Activated naive CD4-positive, alpha-beta T cell treated with anti-CD3 and anti-CD28 coated beads, Interleukin-2, amount 10 ng/mL, durations not matched to agents 7 days and 5 days (primary cell): ENCODE measurements around the gene SLC46A1.

Source experiments
- CTCF ChIA-PET: fragments of 350-600 bp; sonication (Branson Sonifier 250); formaldehyde crosslinking; loops from one replicate; lab custom pipeline; 2021; ENCODE audit warnings: antibody characterized with exemption; lab: Charles Lee
- DNase-seq: peaks from one replicate; pipeline ENCODE4 v3.0.0-alpha.2; 2020
- H3K27ac Mint-ChIP-seq: one replicate; pipeline ENCODE4 v1.8.0; 2021; ENCODE audit warnings: mild to moderate bottlenecking, moderate library complexity, mixed read lengths
- H3K27me3 Mint-ChIP-seq: one replicate; pipeline ENCODE4 v1.8.0; 2021; ENCODE audit warnings: mild to moderate bottlenecking, mixed read lengths
- H3K36me3 Mint-ChIP-seq: one replicate; pipeline ENCODE4 v1.8.0; 2021; ENCODE audit warnings: mixed read lengths
- H3K4me1 Mint-ChIP-seq: one replicate; pipeline ENCODE4 v1.8.0; 2021; ENCODE audit warnings: mixed read lengths
- H3K4me3 Mint-ChIP-seq: one replicate; pipeline ENCODE4 v1.8.0; 2021; ENCODE audit warnings: mild to moderate bottlenecking, moderate library complexity, mixed read lengths
- H3K9me3 Mint-ChIP-seq: one replicate; pipeline ENCODE4 v1.8.0; 2021; ENCODE audit warnings: mixed read lengths

The SLC46A1 gene

DNA sequence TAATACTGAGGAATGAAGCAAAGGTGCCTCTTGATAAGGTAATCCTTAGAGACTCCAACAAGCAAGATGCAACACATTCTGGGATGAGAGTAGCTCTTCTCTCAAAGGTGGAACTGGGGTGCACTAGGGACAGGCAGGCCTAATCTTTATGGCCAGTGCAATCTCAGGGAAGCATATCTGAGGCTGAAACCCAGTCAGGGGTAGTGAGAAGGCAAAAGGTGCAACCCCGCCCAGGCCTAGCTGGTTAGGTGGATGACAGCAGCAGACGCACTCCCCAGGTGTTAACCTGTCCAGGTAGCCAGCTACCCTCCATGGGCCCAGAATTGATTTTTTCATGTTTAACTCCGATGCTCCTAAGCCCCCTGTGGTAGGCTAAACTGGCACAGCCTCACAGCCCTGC lies 9.9 kb upstream of the SLC46A1 start:
- Mint-ChIP-seq H3K4me1 (no peaks in the 10 kb centered on the region), H3K4me3 (no peak overlapping the region), H3K36me3 (no peaks in the 10 kb centered on the region), H3K27ac (no peak overlapping the region), H3K27me3 (peaks cover 23% of the 10 kb centered on the region), H3K9me3 (no peaks in the 10 kb centered on the region)
- no peak for DNase-seq
- CTCF ChIA-PET, result interaction anchor here (0.7 to 3.3 kb wide), 15 partner anchors 8 to 202 kb away, joined by 3 to 22 read pairs (median 5); partner anchors contain the start of gene POLDIP2

DNA sequence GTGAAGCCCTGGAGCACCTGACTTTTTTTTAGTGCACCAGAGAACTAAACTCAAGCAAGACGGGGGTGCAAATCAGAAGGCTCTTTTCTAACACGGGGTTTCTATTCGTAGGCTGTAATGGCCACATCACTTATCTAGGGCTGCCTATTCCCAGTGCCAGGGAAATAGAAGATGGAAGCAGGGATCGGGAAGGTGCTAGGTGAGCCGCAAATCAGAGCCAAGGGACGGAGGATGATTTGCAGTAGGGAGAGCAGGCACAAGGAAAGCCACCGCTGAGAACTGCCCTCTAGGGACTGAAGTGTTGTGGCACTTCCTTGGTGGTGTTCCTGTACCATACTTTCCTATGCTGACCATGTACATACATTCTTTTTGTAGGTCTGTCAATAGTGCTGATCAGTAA lies 7.8 kb upstream of the SLC46A1 start:
- CTCF ChIA-PET, result no interaction called here
- no peak overlapping the region for H3K4me3 Mint-ChIP-seq
- no peak overlapping the region for H3K27ac Mint-ChIP-seq
- peaks cover 19% of the 10 kb centered on the region for H3K27me3 Mint-ChIP-seq
- H3K4me1 Mint-ChIP-seq, result no peaks in the 10 kb centered on the region
- H3K36me3 Mint-ChIP-seq, result no peaks in the 10 kb centered on the region
- no peaks in the 10 kb centered on the region for H3K9me3 Mint-ChIP-seq
- no peak for DNase-seq

DNA sequence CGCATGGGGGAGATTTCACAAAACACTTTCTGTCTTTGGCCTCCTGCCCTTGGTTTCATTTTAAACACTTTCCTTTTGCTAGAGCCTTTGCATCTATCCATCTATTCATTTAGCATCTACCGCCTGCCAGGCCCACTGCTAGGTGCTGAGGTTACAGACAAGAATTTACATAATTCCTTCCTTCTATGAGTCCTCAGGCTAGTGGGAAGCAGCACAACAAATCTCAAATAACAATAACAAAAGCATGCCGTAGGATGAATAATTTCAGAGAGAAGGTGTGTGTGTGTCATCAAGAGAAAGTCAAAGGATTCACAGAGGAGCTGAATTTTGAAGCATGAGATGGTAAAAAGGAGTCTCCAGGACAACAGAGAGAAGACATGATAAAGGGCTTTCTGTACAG lies 6.1 kb upstream of the SLC46A1 start:
- H3K27me3 Mint-ChIP-seq, result peaks cover 35% of the 10 kb centered on the region
- DNase-seq, result no peak
- CTCF ChIA-PET, result interaction anchor here (1.4 kb wide), 1 partner anchor 14 kb away, joined by 3 read pairs; no protein-coding TSS in a partner anchor
- H3K9me3 Mint-ChIP-seq, result no peaks in the 10 kb centered on the region
- no peaks in the 10 kb centered on the region for H3K36me3 Mint-ChIP-seq
- no peaks in the 10 kb centered on the region for H3K4me1 Mint-ChIP-seq
- no peak overlapping the region for H3K4me3 Mint-ChIP-seq
- no peak overlapping the region for H3K27ac Mint-ChIP-seq

DNA sequence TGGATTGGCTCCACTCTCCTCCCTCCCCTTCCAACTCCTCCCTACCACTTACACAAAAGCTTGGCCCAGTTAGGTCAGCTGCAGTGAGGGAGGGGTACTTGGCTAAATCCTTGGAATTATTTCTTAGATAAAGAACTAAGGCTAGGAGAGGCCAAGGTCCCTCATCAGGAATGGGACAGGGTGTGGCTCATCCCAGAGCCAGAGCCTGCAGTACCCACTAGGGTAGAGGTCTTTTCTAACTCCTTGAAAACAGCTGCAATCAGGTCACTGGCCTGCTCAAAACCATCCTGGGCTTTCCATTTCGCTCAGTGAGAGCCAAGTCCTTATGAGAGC lies 1.9 kb upstream of the SLC46A1 start:
- Mint-ChIP-seq H3K27ac (no peak overlapping the region), H3K27me3 (peaks cover 46% of the 10 kb centered on the region), H3K9me3 (no peaks in the 10 kb centered on the region), H3K4me3 (no peak overlapping the region), H3K36me3 (no peaks in the 10 kb centered on the region), H3K4me1 (peaks cover 8% of the 10 kb centered on the region)
- no peak for DNase-seq
- CTCF ChIA-PET, result interaction anchor here (0.7 to 2.0 kb wide), 4 partner anchors 9 to 175 kb away, joined by 3 to 10 read pairs (median 3); no protein-coding TSS in a partner anchor

GRCh38 chr17:28407130-28407973 lies 1.3 kb upstream of the SLC46A1 start:
- CTCF ChIA-PET, result interaction anchor here (0.7 to 2.0 kb wide), 4 partner anchors 9 to 174 kb away, joined by 3 to 10 read pairs (median 3); no protein-coding TSS in a partner anchor
- peaks cover 8% of the 10 kb centered on the region for H3K4me1 Mint-ChIP-seq
- no peak for DNase-seq
- H3K27me3 Mint-ChIP-seq, result peaks cover 46% of the 10 kb centered on the region
- H3K27ac Mint-ChIP-seq, result no peak overlapping the region
- no peaks in the 10 kb centered on the region for H3K36me3 Mint-ChIP-seq
- no peak overlapping the region for H3K4me3 Mint-ChIP-seq
- H3K9me3 Mint-ChIP-seq, result no peaks in the 10 kb centered on the region

DNA sequence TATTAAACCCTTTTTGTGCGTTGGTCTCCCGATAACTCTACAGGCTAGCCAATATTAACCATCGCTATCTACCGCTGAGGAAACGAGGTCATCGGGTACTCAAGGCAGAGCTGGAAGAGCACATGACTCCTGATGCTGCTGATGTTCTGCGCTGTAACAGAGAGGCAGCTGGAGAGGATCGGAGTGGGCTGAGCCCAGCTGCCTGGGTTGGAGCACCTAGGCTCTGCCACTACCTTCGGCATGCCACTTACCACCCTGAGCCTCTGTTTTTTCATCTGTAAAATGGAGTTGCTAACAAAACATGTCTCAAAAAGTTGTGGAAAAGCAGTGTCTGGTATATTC lies 432 bp upstream of the SLC46A1 start:
- Mint-ChIP-seq H3K36me3 (no peaks in the 10 kb centered on the region), H3K9me3 (no peaks in the 10 kb centered on the region), H3K4me1 (peaks cover 12% of the 10 kb centered on the region), H3K4me3 (peak overlapping the region; percentile 62), H3K27me3 (peaks cover 42% of the 10 kb centered on the region), H3K27ac (no peak overlapping the region)
- CTCF ChIA-PET, result interaction anchor here (2.3 kb wide), 1 partner anchor 11 kb away, joined by 6 read pairs; no protein-coding TSS in a partner anchor
- no peak for DNase-seq

DNA sequence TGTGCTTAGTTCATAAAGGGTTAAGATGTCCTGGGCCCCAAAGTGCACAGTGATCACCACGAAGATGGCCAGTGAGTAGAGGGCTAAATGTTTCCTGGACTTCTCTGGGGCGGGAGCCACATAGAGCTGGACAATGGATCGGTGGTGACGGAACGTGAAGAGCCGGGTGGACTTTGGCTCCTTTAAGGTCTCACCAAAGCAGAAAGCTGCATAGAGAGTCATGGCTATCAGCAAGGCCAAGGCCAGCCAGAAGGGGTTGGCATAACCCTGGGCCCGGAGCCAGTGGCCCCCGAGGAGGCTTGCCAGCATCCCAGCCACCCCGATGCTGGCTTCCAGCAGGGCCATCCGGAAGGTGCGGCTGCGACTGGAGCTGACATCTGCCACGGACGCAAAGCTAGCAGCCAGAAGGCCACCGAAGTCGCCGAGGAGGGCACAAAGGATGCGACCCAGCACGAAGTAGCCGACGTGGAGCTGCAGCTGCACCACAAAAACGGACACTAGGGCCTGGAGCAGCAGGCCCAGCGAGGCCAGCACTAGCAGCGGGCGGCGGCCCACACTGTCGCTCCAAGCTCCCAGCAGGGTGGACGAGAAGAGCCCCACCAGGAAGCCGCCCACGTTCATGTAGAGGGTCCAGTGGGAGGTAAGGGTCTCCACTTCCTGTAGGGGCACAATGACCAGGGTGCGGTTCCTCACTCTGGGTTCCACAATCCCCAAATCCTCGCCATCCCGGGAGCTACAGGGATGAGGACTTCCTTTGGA lies 1.0 kb downstream of the SLC46A1 start:
- DNase-seq, result no peak
- no peaks in the 10 kb centered on the region for H3K36me3 Mint-ChIP-seq
- H3K27me3 Mint-ChIP-seq, result peaks cover 42% of the 10 kb centered on the region
- no peaks in the 10 kb centered on the region for H3K9me3 Mint-ChIP-seq
- H3K4me1 Mint-ChIP-seq, result peaks cover 12% of the 10 kb centered on the region
- no peak overlapping the region for H3K27ac Mint-ChIP-seq
- H3K4me3 Mint-ChIP-seq, result peak overlapping the region; percentile 73
- CTCF ChIA-PET, result interaction anchor here (1.6 to 2.3 kb wide), 3 partner anchors 10 to 172 kb away, joined by 3 to 6 read pairs (median 4); no protein-coding TSS in a partner anchor

DNA sequence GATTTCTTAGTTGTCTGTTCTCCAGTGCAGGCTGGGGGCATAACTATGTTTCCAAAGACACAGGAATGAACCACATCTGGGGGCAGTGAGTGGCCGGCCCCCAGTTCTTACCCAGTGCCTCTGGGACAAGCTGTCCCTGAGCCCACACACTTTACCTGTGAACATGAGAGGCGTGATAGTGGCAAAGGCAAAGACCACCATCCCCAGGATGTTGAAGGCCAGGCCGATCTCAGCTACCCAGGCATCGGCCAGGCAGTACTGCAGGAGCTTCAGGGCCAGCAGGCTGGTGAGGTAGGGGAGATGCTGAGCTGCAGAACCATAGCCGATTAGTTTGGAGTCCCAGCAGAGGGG lies 1.6 kb downstream of the SLC46A1 start:
- no peak overlapping the region for H3K4me3 Mint-ChIP-seq

GRCh38 chr17:28404007-28404406 lies 2.0 kb downstream of the SLC46A1 start:
- Mint-ChIP-seq H3K36me3 (no peaks in the 10 kb centered on the region), H3K9me3 (no peaks in the 10 kb centered on the region), H3K27me3 (peaks cover 40% of the 10 kb centered on the region), H3K4me1 (peaks cover 12% of the 10 kb centered on the region), H3K4me3 (no peak overlapping the region), H3K27ac (no peak overlapping the region)
- CTCF ChIA-PET, result interaction anchor here (0.7 to 1.6 kb wide), 3 partner anchors 11 to 171 kb away, joined by 3 to 4 read pairs (median 4); no protein-coding TSS in a partner anchor
- DNase-seq, result no peak

More for the DNA sequence above, 1.6 kb downstream of the SLC46A1 start:
- peaks cover 42% of the 10 kb centered on the region for H3K27me3 Mint-ChIP-seq
- DNase-seq, result no peak
- H3K9me3 Mint-ChIP-seq, result no peaks in the 10 kb centered on the region
- CTCF ChIA-PET, result interaction anchor here (0.7 to 2.3 kb wide), 4 partner anchors 11 to 171 kb away, joined by 3 to 6 read pairs (median 4); no protein-coding TSS in a partner anchor
- no peaks in the 10 kb centered on the region for H3K36me3 Mint-ChIP-seq
- peaks cover 12% of the 10 kb centered on the region for H3K4me1 Mint-ChIP-seq
- H3K27ac Mint-ChIP-seq, result no peak overlapping the region

DNA sequence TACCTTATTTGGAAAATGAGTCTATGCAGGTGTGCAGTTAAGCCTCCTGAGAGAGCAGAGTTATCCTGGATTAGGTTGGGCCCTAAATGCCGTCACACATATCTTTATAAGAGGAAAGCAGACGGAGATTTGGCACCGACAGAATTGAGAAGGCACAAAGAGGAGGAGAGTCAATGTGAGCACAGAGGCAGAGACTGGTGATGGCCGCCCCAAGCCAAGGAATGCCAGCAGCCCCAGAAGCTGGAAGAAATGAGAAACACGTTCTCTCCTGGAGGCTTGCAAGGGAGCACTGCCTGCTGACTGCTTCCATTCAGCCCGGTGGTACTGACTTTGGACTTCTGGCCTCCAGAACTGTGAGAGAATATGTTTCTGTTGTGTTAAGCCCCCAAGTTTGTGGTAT lies 3.2 kb downstream of the SLC46A1 start:
- CTCF ChIA-PET, result interaction anchor here (0.9 kb wide), 1 partner anchor 19 kb away, joined by 3 read pairs; no protein-coding TSS in a partner anchor
- Mint-ChIP-seq H3K4me3 (no peak overlapping the region), H3K9me3 (no peaks in the 10 kb centered on the region)

DNA sequence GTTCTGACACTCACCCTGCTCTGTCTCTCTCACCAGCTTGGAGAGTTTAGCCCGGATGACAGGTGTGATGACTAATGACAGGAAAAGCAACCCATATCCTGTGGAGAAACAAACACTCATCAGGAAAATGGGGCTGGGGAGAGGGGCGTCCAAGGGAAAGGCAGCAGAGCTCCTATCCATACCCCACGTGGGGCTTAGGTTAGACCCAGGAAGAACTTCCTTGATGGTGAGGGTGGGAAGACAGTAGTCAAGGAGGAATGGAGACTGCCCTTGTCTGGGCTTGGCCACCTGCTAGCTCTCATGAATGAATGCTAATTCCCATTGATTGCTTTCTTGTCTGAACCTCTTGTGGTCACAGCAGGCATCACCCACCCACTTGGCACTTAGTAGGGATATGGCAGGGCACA lies 3.8 kb downstream of the SLC46A1 start:
- Mint-ChIP-seq H3K27ac (no peak overlapping the region), H3K9me3 (no peaks in the 10 kb centered on the region), H3K4me3 (no peak overlapping the region), H3K36me3 (no peaks in the 10 kb centered on the region), H3K27me3 (peaks cover 24% of the 10 kb centered on the region), H3K4me1 (peaks cover 12% of the 10 kb centered on the region)
- CTCF ChIA-PET, result interaction anchor here (0.9 to 1.2 kb wide), 2 partner anchors 14 to 19 kb away, joined by 3 to 6 read pairs; no protein-coding TSS in a partner anchor
- DNase-seq, result no peak

More for the DNA sequence above, 3.2 kb downstream of the SLC46A1 start:
- no peak overlapping the region for H3K27ac Mint-ChIP-seq
- DNase-seq, result no peak
- H3K4me1 Mint-ChIP-seq, result peaks cover 12% of the 10 kb centered on the region
- no peaks in the 10 kb centered on the region for H3K36me3 Mint-ChIP-seq
- peaks cover 30% of the 10 kb centered on the region for H3K27me3 Mint-ChIP-seq

- peaks cover 6% of the 10 kb centered on the region for H3K27me3 Mint-ChIP-seq
- peaks cover 4% of the 10 kb centered on the region for H3K4me1 Mint-ChIP-seq
- peaks cover 3% of the 10 kb centered on the region for H3K36me3 Mint-ChIP-seq
- H3K27ac Mint-ChIP-seq, result no peak overlapping the region
- H3K9me3 Mint-ChIP-seq, result no peaks in the 10 kb centered on the region
- no peak for DNase-seq
- CTCF ChIA-PET, result interaction anchor here (2.0 kb wide), 1 partner anchor 16 kb away, joined by 5 read pairs; no protein-coding TSS in a partner anchor
- H3K4me3 Mint-ChIP-seq, result no peak overlapping the region
Observed at GRCh38 chr17:28399808-28400207, 6.2 kb downstream of the SLC46A1 start.

DNA sequence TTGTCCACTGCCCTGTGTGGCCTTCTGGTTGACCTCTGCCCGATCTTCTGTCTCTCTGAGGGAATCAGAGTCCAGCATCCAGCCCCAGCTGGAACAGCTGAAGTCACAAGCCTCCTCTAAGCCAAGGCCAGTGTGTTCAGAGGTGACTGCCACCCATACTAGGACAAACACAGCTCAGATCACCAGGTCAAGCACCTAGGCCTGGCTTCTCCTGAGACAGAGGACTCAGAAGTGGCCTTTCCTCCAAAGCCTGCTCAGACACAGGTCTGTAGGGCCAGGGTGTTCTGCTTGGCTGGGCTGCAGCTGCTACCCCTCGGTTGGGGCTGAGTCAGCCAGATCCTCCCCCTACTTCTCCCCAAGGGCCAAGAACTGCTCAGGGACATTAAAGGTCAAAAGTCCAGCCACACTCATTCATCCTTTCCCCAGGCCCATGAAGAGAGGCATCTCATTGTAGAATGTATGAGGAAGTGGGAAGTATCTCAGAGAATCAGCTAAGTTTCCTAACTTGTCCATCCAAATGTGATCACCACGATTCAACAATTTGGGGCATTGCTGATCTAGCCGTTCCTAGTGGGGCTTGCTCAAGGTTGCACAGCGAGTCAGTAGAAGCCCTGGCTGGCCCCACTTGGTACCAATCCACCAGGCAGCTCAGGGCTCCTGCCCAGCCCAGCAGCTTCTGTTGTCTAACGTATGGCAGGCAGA lies 7.6 kb downstream of the SLC46A1 start:
- Mint-ChIP-seq H3K4me3 (no peak overlapping the region), H3K36me3 (peaks cover 8% of the 10 kb centered on the region), H3K9me3 (no peaks in the 10 kb centered on the region), H3K27me3 (no peaks in the 10 kb centered on the region), H3K27ac (no peak overlapping the region), H3K4me1 (peaks cover 4% of the 10 kb centered on the region)
- CTCF ChIA-PET, result interaction anchor here (1.2 to 2.0 kb wide), 2 partner anchors 18 to 96 kb away, joined by 3 to 5 read pairs; no protein-coding TSS in a partner anchor
- no peak for DNase-seq
